Measurements from ENCODE around the gene WNK2. TPM values are rescaled to one million over a fixed set of nuclear protein-coding genes. Genes with fewer than 3 reads are reported as not detected.

The WNK2 gene
- total RNA-seq, 1 donor from 2014 or later = 1.9 TPM

- H3K9ac ChIP-seq (ENCODE audit: low read length) = no peak overlapping the region
Measured at GRCh38 chr9:93264338-93265125, 80.6 kb downstream of the WNK2 start.

GRCh38 chr9:93265301-93265971, 81.5 kb downstream of the WNK2 start:
- DNase-seq (ENCODE audit: low read depth) (no peak), FAIRE-seq (no peak)
- H3K36me3 ChIP-seq (ENCODE audit: insufficient read depth, low read length) = no peaks in the 10 kb centered on the region
- H3K4me3 Mint-ChIP-seq (ENCODE audit: unreplicated experiment) = no peak overlapping the region
- H3K4me3 ChIP-seq (ENCODE audit: insufficient read depth, low read depth, low read length) = no peak overlapping the region
- no peak overlapping the region for H3K4me2 ChIP-seq (ENCODE audit: low read length)
- peaks cover 2% of the 10 kb centered on the region for H3K27me3 ChIP-seq (ENCODE audit: insufficient read depth, low read length)
- no peaks in the 10 kb centered on the region for H3K9me3 Mint-ChIP-seq (ENCODE audit: unreplicated experiment)
- no peaks in the 10 kb centered on the region for H3K4me1 ChIP-seq (ENCODE audit: insufficient read depth, low read length)
- H3K79me2 ChIP-seq (ENCODE audit: insufficient read depth, low read length) = no peaks in the 10 kb centered on the region
- no peaks in the 10 kb centered on the region for H3K9me3 ChIP-seq (ENCODE audit: insufficient read depth, low read depth, low read length)
- no peak overlapping the region for H3K9ac ChIP-seq (ENCODE audit: low read length)
- no peaks in the 10 kb centered on the region for H3K36me3 Mint-ChIP-seq (ENCODE audit: low read depth, unreplicated experiment)
- peaks cover 26% of the 10 kb centered on the region for H3K27me3 Mint-ChIP-seq (ENCODE audit: low read depth, unreplicated experiment)
- no peaks in the 10 kb centered on the region for H3K4me1 Mint-ChIP-seq (ENCODE audit: low read depth, unreplicated experiment)
- H3K27ac ChIP-seq (ENCODE audit: low read depth, low read length) = no peak overlapping the region
- TF ChIP-seq CTCF (IDR thresholded peaks at IDR 0.05; ENCODE audit: insufficient read depth, low read depth, low read length) (no peak), EZH2 (IDR thresholded peaks at IDR 0.05; ENCODE audit: insufficient read depth, low read length) (no peak)
- H3K27ac Mint-ChIP-seq (ENCODE audit: unreplicated experiment) = no peak overlapping the region
- H4K20me1 ChIP-seq (ENCODE audit: insufficient read depth, low read length) = no peaks in the 10 kb centered on the region
- H2AFZ ChIP-seq (ENCODE audit: low read depth, low read length) = no peak overlapping the region

More at GRCh38 chr9:93264338-93265125, 80.6 kb downstream of the WNK2 start:
- H3K79me2 ChIP-seq (ENCODE audit: insufficient read depth, low read length) = no peaks in the 10 kb centered on the region
- H4K20me1 ChIP-seq (ENCODE audit: insufficient read depth, low read length) = no peaks in the 10 kb centered on the region
- Mint-ChIP-seq H3K9me3 (ENCODE audit: unreplicated experiment) (no peaks in the 10 kb centered on the region), H3K27me3 (ENCODE audit: low read depth, unreplicated experiment) (peaks cover 31% of the 10 kb centered on the region), H3K4me3 (ENCODE audit: unreplicated experiment) (no peak overlapping the region), H3K4me1 (ENCODE audit: low read depth, unreplicated experiment) (no peaks in the 10 kb centered on the region), H3K36me3 (ENCODE audit: low read depth, unreplicated experiment) (no peaks in the 10 kb centered on the region), H3K27ac (ENCODE audit: unreplicated experiment) (no peak overlapping the region)
- TF ChIP-seq EZH2 (IDR thresholded peaks at IDR 0.05; ENCODE audit: insufficient read depth, low read length) (no peak), CTCF (IDR thresholded peaks at IDR 0.05; ENCODE audit: insufficient read depth, low read depth, low read length) (no peak)
- H3K4me3 ChIP-seq (ENCODE audit: insufficient read depth, low read depth, low read length) = no peak overlapping the region
- peaks cover 2% of the 10 kb centered on the region for H3K27me3 ChIP-seq (ENCODE audit: insufficient read depth, low read length)
- no peaks in the 10 kb centered on the region for H3K36me3 ChIP-seq (ENCODE audit: insufficient read depth, low read length)
- H3K4me1 ChIP-seq (ENCODE audit: insufficient read depth, low read length) = no peaks in the 10 kb centered on the region
- FAIRE-seq (no peak), DNase-seq (ENCODE audit: low read depth) (no peak)
- H2AFZ ChIP-seq (ENCODE audit: low read depth, low read length) = no peak overlapping the region
- no peak overlapping the region for H3K27ac ChIP-seq (ENCODE audit: low read depth, low read length)
- no peak overlapping the region for H3K4me2 ChIP-seq (ENCODE audit: low read length)
- no peaks in the 10 kb centered on the region for H3K9me3 ChIP-seq (ENCODE audit: insufficient read depth, low read depth, low read length)
